Hindlimb muscle (tissue), 1 donor: ENCODE data around the gene TNFAIP3. TPM values are rescaled to one million over a fixed set of nuclear protein-coding genes. Genes with fewer than 3 reads are reported as not detected.
A peak's percentile ranks its signal among the peaks of the same experiment; 100 is the strongest.

Experiments
- DNase-seq: peaks from one replicate; pipeline ENCODE4 v3.0.0-alpha.2; 2013
- polyA plus RNA-seq: library from polyadenylated mRNA; unstranded; fragments of 120-200 nt; gene quantifications from one replicate; pipeline ENCODE4 v1.2.1, GENCODE V29; 2013; ENCODE audit not compliant: insufficient read length

Gene TNFAIP3
- polyA plus RNA-seq, 1 donor, result 17.4 TPM

GRCh38 chr6:137903933-137904821 lies 37.1 kb downstream of the TNFAIP3 start:
- no peak for DNase-seq

- no peak for DNase-seq
Observed at GRCh38 chr6:137904822-137905617, 38.0 kb downstream of the TNFAIP3 start.

- DNase-seq, result no peak
Observed at GRCh38 chr6:137906020-137906472, 39.0 kb downstream of the TNFAIP3 start.

GRCh38 chr6:137907170-137907569 lies 40.1 kb downstream of the TNFAIP3 start:
- no peak for DNase-seq

GRCh38 chr6:137909533-137909932 lies 42.5 kb downstream of the TNFAIP3 start:
- DNase-seq, result no peak

- peak; percentile 26 for DNase-seq
Observed at GRCh38 chr6:137910424-137910834, 43.4 kb downstream of the TNFAIP3 start.

- no peak for DNase-seq
Observed at GRCh38 chr6:137910843-137911456, 43.9 kb downstream of the TNFAIP3 start.

- DNase-seq, result no peak
Observed at GRCh38 chr6:137911675-137912191, 44.7 kb downstream of the TNFAIP3 start.

GRCh38 chr6:137912813-137913212 lies 45.8 kb downstream of the TNFAIP3 start:
- no peak for DNase-seq

- no peak for DNase-seq
Observed at GRCh38 chr6:137913434-137913833, 46.4 kb downstream of the TNFAIP3 start.

GRCh38 chr6:137913996-137914529 lies 47.0 kb downstream of the TNFAIP3 start:
- no peak for DNase-seq

GRCh38 chr6:137914530-137915193 lies 47.6 kb downstream of the TNFAIP3 start:
- no peak for DNase-seq

- DNase-seq, result no peak
Observed at GRCh38 chr6:137915790-137916189, 48.7 kb downstream of the TNFAIP3 start.

- no peak for DNase-seq
Observed at GRCh38 chr6:137917551-137918325, 50.7 kb downstream of the TNFAIP3 start.

GRCh38 chr6:137919502-137919823 lies 52.4 kb downstream of the TNFAIP3 start:
- no peak for DNase-seq

- DNase-seq, result no peak
Observed at GRCh38 chr6:137919837-137920730, 53.0 kb downstream of the TNFAIP3 start.

GRCh38 chr6:137921823-137922222 lies 54.8 kb downstream of the TNFAIP3 start:
- no peak for DNase-seq

GRCh38 chr6:137923866-137924653 lies 57.0 kb downstream of the TNFAIP3 start:
- DNase-seq, result no peak

- no peak for DNase-seq
Observed at GRCh38 chr6:137925141-137925698, 58.2 kb downstream of the TNFAIP3 start.
